PC-3 (cell line): Measurements from ENCODE around the gene SMOC2. TPM values are rescaled to one million over a fixed set of nuclear protein-coding genes. Genes with fewer than 3 reads are reported as not detected.

ENCODE experiments used
- ATAC-seq: fragments of 200-7000 bp; cut with Tn5 transposase; 2 replicates; pipeline ENCODE4 v1.9.1; 2020; ENCODE audit warnings: mild to moderate bottlenecking, moderate library complexity
- Bru-seq: library from RNA; stranded (reverse); fragments of 400-500 nt; gene quantifications from one replicate; lab custom pipeline; 2021; lab: Mats Ljungman, UMichigan
- BruChase-seq, 2 experiments: library from RNA; stranded (reverse); fragments of 400-500 nt; gene quantifications; one replicate each; lab custom pipeline; 2021; lab: Mats Ljungman, UMichigan
- BruUV-seq: library from RNA; stranded (reverse); fragments of 400-500 nt; replicated peaks from 2 replicates; lab custom pipeline; 2021; lab: Mats Ljungman, UMichigan
- CTCF ChIA-PET: fragments of 300-600 bp; sonication (Branson Sonifier 250); formaldehyde crosslinking; loops from one replicate; lab custom pipeline; 2022; ENCODE audit warnings: antibody characterized with exemption; lab: Charles Lee
- POLR2A ChIA-PET: fragments of 300-600 bp; sonication (Branson Sonifier 250); formaldehyde crosslinking; loops from one replicate; lab custom pipeline; 2022; ENCODE audit warnings: antibody characterized with exemption; ENCODE audit not compliant: unreplicated experiment; lab: Charles Lee
- DNase-seq: peaks from one replicate; pipeline ENCODE4 v3.0.0-alpha.2; 2015
- H2AFZ ChIP-seq: fragments of 300-600 bp; sonication (generic); 2 replicates; pipeline ENCODE4 v1.6.0; 2016; ENCODE audit warnings: antibody characterized with exemption, low read length
- H3F3A ChIP-seq: fragments of 300-600 bp; sonication (generic); one replicate; pipeline ENCODE4 v1.6.0; 2017; ENCODE audit warnings: antibody characterized with exemption, low read length, control low read depth, mild to moderate bottlenecking; ENCODE audit not compliant: unreplicated experiment
- H3K27ac ChIP-seq: fragments of 300-600 bp; sonication (generic); 2 replicates; pipeline ENCODE4 v1.5.1; 2016; ENCODE audit warnings: mild to moderate bottlenecking, low read length
- H3K27me3 ChIP-seq: fragments of 300-600 bp; sonication (generic); 2 replicates; pipeline ENCODE4 v1.6.1; 2016; ENCODE audit warnings: low read length, mixed read lengths
- H3K36me3 ChIP-seq: fragments of 300-600 bp; sonication (generic); 2 replicates; pipeline ENCODE4 v1.6.1; 2016; ENCODE audit warnings: low read depth, mixed run types, low read length, mixed read lengths
- H3K4me1 ChIP-seq: fragments of 300-600 bp; sonication (generic); 2 replicates; pipeline ENCODE4 v1.5.1; 2016; ENCODE audit warnings: low read length; ENCODE audit not compliant: insufficient read depth
- H3K4me2 ChIP-seq: fragments of 300-600 bp; sonication (generic); 2 replicates; pipeline ENCODE4 v1.6.0; 2016; ENCODE audit warnings: low read length
- H3K4me3 ChIP-seq: fragments of 300-600 bp; sonication (generic); 2 replicates; pipeline ENCODE4 v1.5.1; 2016; ENCODE audit warnings: mild to moderate bottlenecking, low read length, mixed read lengths
- H3K79me2 ChIP-seq: fragments of 300-600 bp; sonication (generic); 2 replicates; pipeline ENCODE4 v1.6.1; 2017; ENCODE audit warnings: low read length, mixed read lengths
- H3K9ac ChIP-seq: fragments of 300-600 bp; sonication (generic); 2 replicates; pipeline ENCODE4 v1.6.0; 2016; ENCODE audit warnings: mild to moderate bottlenecking, low read length
- H3K9me2 ChIP-seq: fragments of 300-600 bp; sonication (generic); replicated peaks from 2 replicates; pipeline ENCODE4 v1.6.1; 2016; ENCODE audit warnings: mixed run types, low read length, mixed read lengths
- H3K9me3 ChIP-seq: fragments of 300-600 bp; sonication (generic); 2 replicates; pipeline ENCODE4 v1.6.1; 2016; ENCODE audit warnings: low read length, mixed read lengths
- H4K20me1 ChIP-seq: fragments of 300-600 bp; sonication (generic); 2 replicates; pipeline ENCODE4 v1.6.1; 2016; ENCODE audit warnings: low read length, mixed read lengths
- CTCF ChIP-seq: fragments of 300-600 bp; sonication (generic); conservative IDR thresholded peaks from 2 replicates; pipeline ENCODE4 v1.5.1; 2017; ENCODE audit warnings: antibody characterized with exemption, low read depth, mild to moderate bottlenecking, low read length
- EZH2 ChIP-seq: fragments of 300-600 bp; sonication (generic); IDR thresholded peaks from one replicate; pipeline ENCODE4 v1.6.1; 2017; ENCODE audit warnings: antibody characterized with exemption, mild to moderate bottlenecking, low read length; ENCODE audit not compliant: unreplicated experiment
- EZH2phosphoT487 ChIP-seq: fragments of 300-600 bp; sonication (generic); IDR thresholded peaks from 2 replicates; pipeline ENCODE4 v1.6.1; 2018; ENCODE audit warnings: mild to moderate bottlenecking, antibody characterized with exemption, low read length, borderline replicate concordance
- intact Hi-C: fragments of 100-400 bp; cut with micrococcal nuclease; formaldehyde crosslinking; loops from 2 replicates; pipeline ENCODE4 v1.9.0; 2023
- long read RNA-seq: library from polyadenylated mRNA; unstranded; transcript quantifications from one replicate; pipeline ENCODE4 v2.0.0, GENCODE V29; 2021; ENCODE audit not compliant: unreplicated experiment
- total RNA-seq: library from RNA; depleted of rRNA; stranded (reverse); fragments of >200 nt; gene quantifications from 2 replicates; pipeline ENCODE4 v1.2.3, GENCODE V29; 2014; rRNA removed

SMOC2 gene
- total RNA-seq (not detected in 2 replicates), Bru-seq, nascent RNA (percentile 1 among the genes with signal in this experiment), BruChase-seq, experiment 1, labeled RNA remaining after a 6-hour chase (percentile 0 among the genes with signal in this experiment), BruChase-seq, experiment 2, labeled RNA remaining after a 2-hour chase (percentile 0 among the genes with signal in this experiment)
- long read RNA-seq: 0 reads

- Histone ChIP-seq H3K9me3 (no peaks in the 10 kb centered on the region), H3F3A (no peaks in the 10 kb centered on the region), H3K4me1 (no peaks in the 10 kb centered on the region), H3K9me2 (no peaks in the 10 kb centered on the region), H3K27me3 (peaks cover 16% of the 10 kb centered on the region), H3K4me3 (no peak within 1 kb of the TSS), H3K36me3 (no peaks in the 10 kb centered on the region), H4K20me1 (no peaks in the 10 kb centered on the region), H3K79me2 (no peaks in the 10 kb centered on the region), H3K27ac (no peak within 1 kb of the TSS), H3K4me2 (no peak within 1 kb of the TSS), H3K9ac (no peak within 1 kb of the TSS), H2AFZ (no peak within 1 kb of the TSS)
- POLR2A ChIA-PET: no interaction called here
- TF ChIP-seq EZH2 (no peak), EZH2phosphoT487 (no peak), CTCF (no peak)
- CTCF ChIA-PET: no interaction called here
- ATAC-seq (no peak), DNase-seq (no peak)
- BruUV-seq: no TSS peak
- intact Hi-C loops: no loop called here
These were observed at the start of gene SMOC2 for GRCh38 chr6:168440520-168441433. TSS of gene SMOC2 (plus strand) at chr6:168441184. CDS start at chr6:168441371, 187 bp downstream.

DNA sequence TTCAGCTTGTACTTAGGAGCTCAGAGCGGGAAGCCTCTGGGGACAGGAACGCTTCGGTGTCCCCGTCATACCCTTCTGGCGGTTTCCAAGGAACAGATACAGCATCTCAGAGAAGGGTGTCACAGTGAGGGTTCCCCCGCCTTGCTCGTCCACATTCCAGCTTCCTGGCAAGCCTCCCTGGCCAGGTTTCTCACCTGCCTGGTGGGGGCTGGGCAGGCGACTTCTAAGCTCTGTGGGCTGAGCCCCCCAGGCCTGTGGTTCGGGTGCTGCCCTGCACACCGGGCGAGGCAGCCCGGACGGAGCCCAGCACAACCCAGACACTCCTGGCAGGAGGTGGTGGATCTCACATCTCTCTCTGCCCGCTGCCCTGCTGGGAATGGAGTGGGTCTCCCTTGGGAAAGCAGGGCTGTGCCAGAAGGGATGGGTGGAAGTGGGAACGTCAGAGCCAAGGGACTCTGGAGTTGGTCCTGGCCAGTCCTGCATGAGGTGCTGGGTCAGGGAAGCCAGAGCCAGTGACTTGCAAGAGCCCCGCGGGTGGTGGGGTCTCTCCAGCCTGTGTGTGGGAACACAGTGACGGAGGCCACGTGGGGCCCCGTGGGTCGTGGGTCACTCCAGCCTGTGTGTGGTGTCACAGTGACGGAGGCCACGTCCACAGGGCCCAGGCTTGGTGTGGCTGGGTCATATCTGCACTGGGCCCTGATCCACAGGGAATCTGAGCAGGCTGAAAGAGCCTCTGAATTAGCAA, 47.7 kb upstream of the SMOC2 start:
- no peaks in the 10 kb centered on the region for H3K79me2 ChIP-seq
- ChIA-PET CTCF (no interaction called here), POLR2A (no interaction called here)
- H3K27me3 ChIP-seq: peaks cover 5% of the 10 kb centered on the region; the same call in 1 of the 2 replicates
- H3K36me3 ChIP-seq: no peaks in the 10 kb centered on the region
- no peak overlapping the region for H3K9ac ChIP-seq
- intact Hi-C loops: no loop called here
- TF ChIP-seq CTCF (no peak), EZH2 (no peak), EZH2phosphoT487 (no peak)
- no TSS peak for BruUV-seq
- H3K27ac ChIP-seq: no peak overlapping the region
- no peaks in the 10 kb centered on the region for H3K4me1 ChIP-seq
- H3K9me3 ChIP-seq: no peaks in the 10 kb centered on the region
- ATAC-seq: no peak
- no peaks in the 10 kb centered on the region for H3F3A ChIP-seq
- H3K4me3 ChIP-seq: no peak overlapping the region
- no peaks in the 10 kb centered on the region for H4K20me1 ChIP-seq
- no peaks in the 10 kb centered on the region for H3K9me2 ChIP-seq
- DNase-seq: no peak
- no peak overlapping the region for H2AFZ ChIP-seq
- H3K4me2 ChIP-seq: no peak overlapping the region
